Activated T-cell treated with anti-CD3 and anti-CD28 coated beads, Interleukin-2, amount 50 U/mL, for 72 hours (primary cell): Measurements from ENCODE around the gene POLR1D. TPM values are rescaled to one million over a fixed set of nuclear protein-coding genes. Genes with fewer than 3 reads are reported as not detected.

Experiments used
- total RNA-seq, 2 donors: library from RNA; stranded (reverse); gene quantifications; one replicate each; pipeline ENCODE4 v1.2.3, GENCODE V29; 2022

The POLR1D gene
- total RNA-seq, 2 donors from 2014 or later = 156 to 169 TPM

Other genes starting within 250 kb of the POLR1D start
- gene GTF3A, start 197.3 kb upstream of the POLR1D start, total RNA-seq = 100 to 1,000 TPM; 188 to 237 TPM
- gene MTIF3, start 171.3 kb upstream of the POLR1D start, total RNA-seq = 10 to 100 TPM; 25.0 to 30.6 TPM
- gene LNX2, start 1.4 kb upstream of the POLR1D start, total RNA-seq = 1 to 10 TPM; 6.5 to 7.2 TPM
- gene GSX1, start 170.6 kb downstream of the POLR1D start, total RNA-seq = not detected